Thyroid gland (tissue), 4 donors: ENCODE measurements around the gene NR1I2.

Experiments used
- CTCF ChIP-seq, 6 experiments: fragments of 200-600 bp in 3 of 6; fragments of 450-650 bp in 3 of 6; sonication (generic) in 3 of 6; IDR thresholded peaks; one replicate each; pipeline ENCODE4 v1.5.1; 2016 to 2019; ENCODE audit warnings: antibody characterized with exemption in 6 of 6, mild to moderate bottlenecking in 2 of 6, inconsistent platforms in 1 of 6, moderate library complexity in 1 of 6
- POLR2A ChIP-seq, 2 donors: fragments of 450-650 bp; IDR thresholded peaks; one replicate each; pipeline ENCODE4 v1.6.1; 2017; ENCODE audit warnings: antibody characterized with exemption in 2 of 2, mild to moderate bottlenecking in 2 of 2, moderate library complexity in 1 of 2

GRCh38 chr3:119790369-119790768 lies 8.5 kb downstream of the NR1I2 start:
- TF ChIP-seq CTCF (IDR thresholded peaks at IDR 0.05) = no peak
- TF ChIP-seq POLR2A (IDR thresholded peaks at IDR 0.05) = no peak
